Bronchial epithelial cell (primary cell): Measurements from ENCODE around the gene TPM2. TPM values are rescaled to one million over a fixed set of nuclear protein-coding genes. Genes with fewer than 3 reads are reported as not detected.
A peak's percentile ranks its signal among the peaks of the same experiment; 100 is the strongest.

ENCODE experiments used
- DNase-seq: peaks from one replicate; pipeline ENCODE4 v3.0.0-alpha.2; 2010; ENCODE audit warnings: low read depth
- FAIRE-seq: peaks from 2 replicates; lab custom pipeline; 2011; peaks lifted over from hg19 to GRCh38; lab: Jason Lieb, UNC
- H3K27me3 ChIP-seq: 2 replicates; pipeline ENCODE4 v1.5.1; 2011; ENCODE audit warnings: low read length; ENCODE audit not compliant: control insufficient read depth, insufficient read depth
- H3K36me3 ChIP-seq: 2 replicates; pipeline ENCODE4 v1.5.1; 2011; ENCODE audit warnings: low read length; ENCODE audit not compliant: control insufficient read depth, insufficient read depth
- H3K4me3 ChIP-seq: 2 replicates; pipeline ENCODE4 v1.5.1; 2011; ENCODE audit warnings: mild to moderate bottlenecking, low read depth, low read length, control low read depth
- total RNA-seq: library from RNA; depleted of rRNA; stranded (reverse); fragments of >200 nt; gene quantifications from 2 replicates; pipeline ENCODE4 v1.2.1, GENCODE V29; 2014
- TF ChIP-seq, protein P1 (sequence below): IDR thresholded peaks from 2 replicates; pipeline ENCODE4 v1.5.1; 2011; ENCODE audit warnings: mild to moderate bottlenecking, moderate library complexity, low read length, control low read depth, inconsistent platforms; ENCODE audit not compliant: insufficient read depth, severe bottlenecking

Gene TPM2
- total RNA-seq, 1 donor from 2014 or later: 57.7 TPM

DNA sequence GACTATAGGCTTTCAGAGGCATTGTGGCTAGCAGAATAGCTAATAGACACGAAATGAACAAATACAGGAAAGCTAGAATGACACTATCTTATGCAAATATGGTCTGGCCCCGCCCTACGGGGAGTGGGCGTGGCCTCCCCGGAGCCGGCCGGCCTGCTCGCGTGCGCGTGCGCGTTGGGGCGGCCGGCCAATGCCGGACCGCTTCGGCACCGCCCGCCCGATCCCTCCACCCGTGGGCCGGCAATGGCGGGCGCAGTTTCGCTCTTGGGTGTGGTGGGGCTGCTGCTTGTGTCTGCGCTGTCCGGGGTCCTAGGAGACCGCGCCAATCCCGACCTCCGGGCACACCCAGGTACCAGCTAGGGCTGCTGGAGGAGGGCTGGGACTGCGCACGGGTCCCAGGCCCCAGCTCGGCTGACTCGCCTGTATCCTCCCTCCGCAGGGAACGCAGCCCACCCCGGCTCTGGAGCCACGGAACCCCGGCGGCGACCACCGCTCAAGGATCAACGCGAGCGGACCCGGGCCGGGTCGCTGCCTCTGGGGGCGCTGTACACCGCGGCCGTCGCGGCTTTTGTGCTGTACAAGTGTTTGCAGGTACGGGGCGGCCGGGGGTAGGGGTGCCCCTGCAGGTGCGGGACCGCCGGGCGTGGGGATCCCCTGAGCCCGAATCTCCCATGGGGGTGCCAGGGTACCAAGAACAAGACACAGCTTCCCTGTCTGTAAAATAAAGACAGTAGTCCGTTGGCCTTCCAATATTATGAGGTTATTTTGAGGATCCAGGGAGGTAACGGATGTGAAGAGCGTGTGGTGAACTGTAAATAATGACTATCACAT lies 31.4 kb downstream of the TPM2 start, which contains the start of gene CCDC107:
TSS of gene CCDC107 (plus strand) at position 156 of the 831 bp plus-strand sequence. CDS start at position 244, 88 bp downstream.
- TF ChIP-seq, protein P1, sequence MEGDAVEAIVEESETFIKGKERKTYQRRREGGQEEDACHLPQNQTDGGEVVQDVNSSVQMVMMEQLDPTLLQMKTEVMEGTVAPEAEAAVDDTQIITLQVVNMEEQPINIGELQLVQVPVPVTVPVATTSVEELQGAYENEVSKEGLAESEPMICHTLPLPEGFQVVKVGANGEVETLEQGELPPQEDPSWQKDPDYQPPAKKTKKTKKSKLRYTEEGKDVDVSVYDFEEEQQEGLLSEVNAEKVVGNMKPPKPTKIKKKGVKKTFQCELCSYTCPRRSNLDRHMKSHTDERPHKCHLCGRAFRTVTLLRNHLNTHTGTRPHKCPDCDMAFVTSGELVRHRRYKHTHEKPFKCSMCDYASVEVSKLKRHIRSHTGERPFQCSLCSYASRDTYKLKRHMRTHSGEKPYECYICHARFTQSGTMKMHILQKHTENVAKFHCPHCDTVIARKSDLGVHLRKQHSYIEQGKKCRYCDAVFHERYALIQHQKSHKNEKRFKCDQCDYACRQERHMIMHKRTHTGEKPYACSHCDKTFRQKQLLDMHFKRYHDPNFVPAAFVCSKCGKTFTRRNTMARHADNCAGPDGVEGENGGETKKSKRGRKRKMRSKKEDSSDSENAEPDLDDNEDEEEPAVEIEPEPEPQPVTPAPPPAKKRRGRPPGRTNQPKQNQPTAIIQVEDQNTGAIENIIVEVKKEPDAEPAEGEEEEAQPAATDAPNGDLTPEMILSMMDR: peak; percentile 83
- Histone ChIP-seq H3K4me3 (peak within 1 kb of the TSS; percentile 64), H3K27me3 (no peaks in the 10 kb centered on the region), H3K36me3 (peaks cover 1% of the 10 kb centered on the region)
- DNase-seq (peak; percentile 57), FAIRE-seq (no peak)

GRCh38 chr9:35657546-35658136 lies 32.1 kb downstream of the TPM2 start, which contains the start of gene RMRP:
RMRP (minus strand) TSS chr9:35658019.
- DNase-seq: peak; percentile 98
- peak; percentile 32 for FAIRE-seq
- Histone ChIP-seq H3K4me3 (peak within 1 kb of the TSS; percentile 64), H3K27me3 (no peaks in the 10 kb centered on the region), H3K36me3 (peaks cover 1% of the 10 kb centered on the region)
- TF ChIP-seq, protein P1: peak; percentile 29

DNA sequence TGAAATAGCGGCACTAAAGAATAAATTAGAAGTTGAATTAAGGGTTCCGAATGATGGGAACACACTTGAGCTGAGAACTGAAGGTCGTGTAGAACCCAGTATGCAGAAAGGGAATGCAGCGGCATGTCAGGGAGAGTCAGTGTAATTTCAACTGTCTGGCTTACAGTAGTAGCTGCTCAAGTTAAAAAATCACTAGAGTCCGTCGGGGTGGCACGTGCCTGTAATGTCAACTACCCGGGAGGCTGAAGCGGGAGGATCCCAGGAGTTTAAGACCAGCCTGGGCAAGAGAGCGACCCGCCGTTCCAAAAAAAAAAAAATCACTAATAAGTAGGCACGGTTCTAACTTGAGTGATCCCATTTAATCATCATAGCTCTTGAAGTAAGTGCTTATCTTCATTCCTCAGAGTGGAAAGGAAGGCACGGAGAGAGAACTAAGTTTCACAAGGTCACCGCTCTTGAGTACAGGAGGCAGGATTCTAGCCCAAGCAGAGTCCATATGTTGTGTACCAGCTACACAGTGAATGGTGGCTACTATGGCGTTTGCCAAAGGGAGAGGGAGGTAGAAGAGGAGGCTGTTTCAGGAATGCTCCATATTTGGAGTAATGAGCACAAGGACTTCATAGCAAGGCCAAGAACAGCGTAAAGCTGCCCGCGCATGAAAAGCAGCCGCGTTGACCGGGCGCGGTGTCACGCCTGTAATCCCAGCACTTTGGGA lies 32.7 kb downstream of the TPM2 start:
- DNase-seq: peak; percentile 47
- Histone ChIP-seq H3K27me3 (no peaks in the 10 kb centered on the region), H3K36me3 (peaks cover 1% of the 10 kb centered on the region), H3K4me3 (peak overlapping the region; percentile 26)
- no peak for FAIRE-seq
- TF ChIP-seq, protein P1: no peak

- Histone ChIP-seq H3K4me3 (no peak overlapping the region), H3K27me3 (no peaks in the 10 kb centered on the region), H3K36me3 (peaks cover 1% of the 10 kb centered on the region)
- TF ChIP-seq, protein P1: no peak
- DNase-seq (no peak), FAIRE-seq (no peak)
These were observed 33.4 kb downstream of the TPM2 start for GRCh38 chr9:35656348-35656747.

DNA sequence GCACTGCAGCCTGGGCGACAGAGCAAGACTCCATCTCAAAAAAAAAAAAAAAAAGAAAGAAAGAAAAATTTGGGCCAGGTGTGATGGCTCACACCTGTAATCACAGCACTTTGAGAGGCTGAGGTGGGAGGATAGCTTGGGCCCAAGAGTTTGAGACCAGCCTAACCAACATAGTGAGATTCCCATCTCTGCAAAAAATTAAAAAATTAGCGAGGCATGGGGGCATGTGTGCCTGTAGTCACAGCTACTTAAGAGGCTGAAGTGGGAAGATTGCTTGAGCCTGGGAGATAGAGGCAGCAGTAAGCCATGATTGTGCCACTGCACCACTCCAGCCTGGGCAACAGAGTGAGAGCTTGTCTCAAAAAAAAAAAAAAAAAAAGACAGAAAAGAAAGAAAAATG lies 36.1 kb downstream of the TPM2 start:
- Histone ChIP-seq H3K4me3 (no peak overlapping the region), H3K27me3 (no peaks in the 10 kb centered on the region), H3K36me3 (no peaks in the 10 kb centered on the region)
- TF ChIP-seq, protein P1: no peak
- FAIRE-seq (no peak), DNase-seq (no peak)
